Mesothelial cell of epicardium (in vitro differentiated cells): ENCODE measurements around the gene DPYD. TPM values are rescaled to one million over a fixed set of nuclear protein-coding genes. Genes with fewer than 3 reads are reported as not detected.

Experiments used
- DNase-seq, 2 experiments: peaks; one replicate each; pipeline ENCODE4 v3.0.0; 2021; ENCODE audit warnings: low spot score in 2 of 2; ENCODE audit not compliant: unreplicated experiment in 2 of 2
- H3K27ac Mint-ChIP-seq: 2 replicates; pipeline ENCODE4 v1.8.0; 2021; ENCODE audit warnings: mixed read lengths
- H3K27me3 Mint-ChIP-seq: 2 replicates; pipeline ENCODE4 v1.8.0; 2021; ENCODE audit warnings: low read depth, mixed read lengths
- H3K36me3 Mint-ChIP-seq: 2 replicates; pipeline ENCODE4 v1.8.0; 2021; ENCODE audit warnings: mixed read lengths
- H3K4me1 Mint-ChIP-seq: 2 replicates; pipeline ENCODE4 v1.8.0; 2021; ENCODE audit warnings: mixed read lengths
- H3K4me3 Mint-ChIP-seq: 2 replicates; pipeline ENCODE4 v1.8.0; 2021; ENCODE audit warnings: mild to moderate bottlenecking, moderate library complexity, mixed read lengths
- H3K9me3 Mint-ChIP-seq: 2 replicates; pipeline ENCODE4 v1.8.0; 2021; ENCODE audit warnings: mixed read lengths
- total RNA-seq: library from RNA; stranded (reverse); gene quantifications from 3 replicates; pipeline ENCODE4 v1.2.1, GENCODE V29; 2021
- TF ChIP-seq, protein P1 (sequence below): fragments of 200-600 bp; sonication (generic); IDR thresholded peaks from one replicate; pipeline ENCODE4 v1.5.0; 2021; ENCODE audit warnings: antibody characterized with exemption; ENCODE audit not compliant: unreplicated experiment

Gene DPYD
- total RNA-seq, 1 donor from 2014 or later = 13.3 TPM

DNA sequence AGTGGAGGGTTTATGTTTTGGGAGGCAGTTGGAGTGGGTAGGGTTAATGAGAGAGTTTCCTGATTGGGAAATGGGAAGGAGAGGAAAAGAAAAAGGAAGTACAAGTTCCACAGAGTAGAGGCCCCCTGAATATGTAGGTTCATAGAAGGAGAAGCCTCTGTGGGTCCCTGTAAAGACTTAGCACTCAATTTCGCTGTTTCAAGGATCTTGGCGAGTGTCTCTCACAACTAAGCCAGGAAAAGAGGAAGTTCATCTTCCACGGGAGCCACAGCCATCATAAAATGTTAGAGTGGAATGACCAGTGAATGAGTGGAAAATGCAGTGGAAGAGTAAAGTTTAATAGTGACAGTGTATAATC, 17.4 kb upstream of the DPYD start:
- Mint-ChIP-seq H3K27ac (no peak overlapping the region), H3K4me3 (no peak overlapping the region), H3K27me3 (peaks cover 5% of the 10 kb centered on the region), H3K36me3 (no peaks in the 10 kb centered on the region), H3K4me1 (no peaks in the 10 kb centered on the region), H3K9me3 (peaks cover 3% of the 10 kb centered on the region)
- TF ChIP-seq, protein P1, sequence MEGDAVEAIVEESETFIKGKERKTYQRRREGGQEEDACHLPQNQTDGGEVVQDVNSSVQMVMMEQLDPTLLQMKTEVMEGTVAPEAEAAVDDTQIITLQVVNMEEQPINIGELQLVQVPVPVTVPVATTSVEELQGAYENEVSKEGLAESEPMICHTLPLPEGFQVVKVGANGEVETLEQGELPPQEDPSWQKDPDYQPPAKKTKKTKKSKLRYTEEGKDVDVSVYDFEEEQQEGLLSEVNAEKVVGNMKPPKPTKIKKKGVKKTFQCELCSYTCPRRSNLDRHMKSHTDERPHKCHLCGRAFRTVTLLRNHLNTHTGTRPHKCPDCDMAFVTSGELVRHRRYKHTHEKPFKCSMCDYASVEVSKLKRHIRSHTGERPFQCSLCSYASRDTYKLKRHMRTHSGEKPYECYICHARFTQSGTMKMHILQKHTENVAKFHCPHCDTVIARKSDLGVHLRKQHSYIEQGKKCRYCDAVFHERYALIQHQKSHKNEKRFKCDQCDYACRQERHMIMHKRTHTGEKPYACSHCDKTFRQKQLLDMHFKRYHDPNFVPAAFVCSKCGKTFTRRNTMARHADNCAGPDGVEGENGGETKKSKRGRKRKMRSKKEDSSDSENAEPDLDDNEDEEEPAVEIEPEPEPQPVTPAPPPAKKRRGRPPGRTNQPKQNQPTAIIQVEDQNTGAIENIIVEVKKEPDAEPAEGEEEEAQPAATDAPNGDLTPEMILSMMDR = no peak
- no peak for DNase-seq

DNA sequence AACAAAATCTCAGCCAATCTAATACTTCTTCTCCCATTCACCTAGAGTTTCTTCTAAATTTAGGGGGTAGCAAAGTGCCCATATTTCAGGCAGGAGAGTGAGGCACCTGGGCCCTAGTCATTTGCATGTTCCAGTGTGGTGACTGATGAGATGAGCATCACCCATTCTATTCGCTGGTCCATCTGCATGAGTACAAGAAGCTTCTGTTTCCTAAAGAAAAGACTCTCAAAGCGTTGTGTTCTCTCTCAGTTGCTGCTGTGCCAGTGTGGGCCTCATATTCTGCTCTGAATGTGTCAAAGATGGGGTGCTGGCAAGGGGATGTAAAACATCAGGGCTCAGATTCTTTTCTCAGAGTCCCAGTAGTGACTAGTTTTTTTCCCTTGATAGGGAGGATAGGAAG, 16.1 kb upstream of the DPYD start:
- no peak for DNase-seq
- Mint-ChIP-seq H3K4me3 (no peak overlapping the region), H3K27me3 (peaks cover 4% of the 10 kb centered on the region), H3K4me1 (no peaks in the 10 kb centered on the region), H3K36me3 (no peaks in the 10 kb centered on the region), H3K9me3 (peaks cover 3% of the 10 kb centered on the region), H3K27ac (no peak overlapping the region)
- TF ChIP-seq, protein P1 = no peak

DNA sequence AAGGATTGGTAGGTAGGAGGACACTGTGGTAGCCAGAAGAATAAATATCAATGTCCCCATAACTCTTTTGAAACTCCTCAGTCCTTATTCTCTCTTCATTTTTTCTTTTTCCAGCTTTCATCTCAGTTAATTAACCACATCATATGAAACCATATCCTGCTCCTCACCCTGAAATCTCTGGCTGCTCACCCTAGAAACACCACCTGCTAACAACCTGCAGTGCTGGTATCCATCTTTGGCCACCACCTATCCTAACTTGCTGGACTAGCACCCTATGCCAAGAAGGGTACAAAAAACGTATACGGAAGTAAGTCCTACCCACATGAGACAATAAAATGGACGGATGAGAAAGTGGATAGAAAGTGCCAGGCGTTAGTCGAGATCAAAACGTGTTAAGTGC, 13.7 kb upstream of the DPYD start:
- Mint-ChIP-seq H3K27me3 (peaks cover 4% of the 10 kb centered on the region), H3K9me3 (no peaks in the 10 kb centered on the region), H3K36me3 (no peaks in the 10 kb centered on the region), H3K4me1 (no peaks in the 10 kb centered on the region), H3K27ac (no peak overlapping the region), H3K4me3 (no peak overlapping the region)
- no peak for DNase-seq
- TF ChIP-seq, protein P1 = no peak

DNA sequence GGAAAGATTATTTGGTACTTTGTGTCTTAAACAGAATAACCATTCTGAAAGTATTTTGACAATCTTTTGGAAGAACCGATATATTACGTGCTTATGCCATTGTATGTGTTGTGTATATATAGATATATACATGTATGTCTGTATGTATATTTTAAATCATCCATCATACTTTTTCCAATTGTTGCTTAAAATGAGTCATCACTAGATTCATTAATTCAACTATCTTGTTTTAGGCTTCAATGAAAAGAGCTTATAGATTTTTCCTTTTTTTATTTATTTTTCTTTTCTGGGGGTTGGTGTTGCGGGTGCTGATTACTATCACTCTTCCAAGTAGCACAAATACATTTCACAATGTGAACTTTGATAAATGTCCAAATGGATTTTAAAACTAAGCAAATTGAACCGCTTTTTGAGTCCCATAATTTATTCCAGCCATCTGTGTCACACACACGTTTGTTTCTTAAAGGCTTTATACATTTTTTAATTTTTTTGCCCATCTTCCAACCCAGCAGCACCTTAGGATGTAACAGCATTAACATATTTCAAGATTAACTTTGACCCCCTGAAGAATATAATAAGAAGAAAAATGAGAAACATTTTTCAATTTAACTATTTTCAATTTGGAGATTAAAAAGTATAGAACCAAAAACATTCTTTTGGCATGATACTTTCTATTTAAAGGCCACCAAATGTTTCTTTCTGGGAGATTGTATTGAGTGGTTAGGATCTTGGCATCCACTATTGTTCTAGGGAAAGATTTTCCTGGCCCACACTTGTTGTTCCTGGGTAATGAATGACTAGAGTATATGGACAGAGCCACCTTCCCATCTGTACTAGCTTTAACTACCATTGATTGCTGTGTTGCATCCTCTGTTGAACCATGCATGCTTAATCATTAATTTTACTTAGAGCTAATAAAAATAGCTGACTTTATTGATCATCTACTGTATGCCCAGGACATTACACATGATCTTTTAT, 9.3 kb upstream of the DPYD start:
- TF ChIP-seq, protein P1 = no peak
- H3K4me1 Mint-ChIP-seq = no peaks in the 10 kb centered on the region
- peaks cover 4% of the 10 kb centered on the region for H3K27me3 Mint-ChIP-seq
- no peaks in the 10 kb centered on the region for H3K9me3 Mint-ChIP-seq
- DNase-seq = no peak
- no peak overlapping the region for H3K27ac Mint-ChIP-seq
- no peak overlapping the region for H3K4me3 Mint-ChIP-seq
- H3K36me3 Mint-ChIP-seq = no peaks in the 10 kb centered on the region

DNA sequence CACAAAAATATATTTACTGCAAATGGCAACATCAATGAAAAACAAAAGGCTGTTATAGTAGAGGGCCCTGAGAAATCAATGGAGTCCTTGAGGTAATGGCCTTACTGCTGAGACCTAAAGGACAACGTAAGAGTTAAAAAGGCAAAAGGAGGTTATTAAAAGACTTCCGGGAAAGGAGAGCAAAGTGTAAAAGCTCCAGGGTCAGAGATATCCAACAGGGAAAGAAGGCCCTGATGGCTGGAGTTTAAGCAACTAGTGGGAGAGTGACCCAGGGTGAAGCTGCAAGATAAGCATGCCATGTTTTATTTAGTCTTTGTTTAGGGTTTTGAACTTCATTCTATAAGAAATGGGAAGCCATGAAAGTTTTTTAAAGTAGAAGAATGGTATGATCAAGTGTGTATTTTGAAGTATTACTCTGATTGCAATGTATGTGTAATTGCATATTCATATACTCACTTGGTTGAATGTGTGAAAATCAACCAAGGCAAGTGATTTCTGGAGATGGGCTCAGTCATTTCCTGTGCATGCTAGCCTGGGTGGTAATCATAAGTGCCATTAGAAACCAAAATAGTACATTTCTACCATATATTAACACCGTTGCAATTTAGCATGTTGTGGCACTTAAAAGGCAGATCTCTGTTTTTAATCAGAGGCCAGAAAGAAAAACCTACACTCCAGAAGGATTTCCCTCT, 5.3 kb upstream of the DPYD start:
- DNase-seq = no peak
- H3K4me1 Mint-ChIP-seq = peaks cover 4% of the 10 kb centered on the region
- no peaks in the 10 kb centered on the region for H3K9me3 Mint-ChIP-seq
- H3K27me3 Mint-ChIP-seq = no peaks in the 10 kb centered on the region
- H3K36me3 Mint-ChIP-seq = no peaks in the 10 kb centered on the region
- no peak overlapping the region for H3K27ac Mint-ChIP-seq
- no peak overlapping the region for H3K4me3 Mint-ChIP-seq
- TF ChIP-seq, protein P1 = no peak
